ENCODE data around the gene TMIGD3. TPM values are rescaled to one million over a fixed set of nuclear protein-coding genes. Genes with fewer than 3 reads are reported as not detected.
"Not testable (repeated sequence)": the region's sequence is repeated elsewhere in the genome, so short reads cannot be mapped to it uniquely, and the experiment has no call there.

The TMIGD3 gene
- 1.8 TPM for total RNA-seq
- 28.2 TPM for polyA plus RNA-seq
- long read RNA-seq, donor 1, result 0 reads
- long read RNA-seq, donor 2, result 0 reads
- long read RNA-seq, donor 3, result 0 reads
- long read RNA-seq, donor 4, result 0 reads
- long read RNA-seq, donor 5, result 0 reads
- long read RNA-seq, donor 6, result 0 reads
- long read RNA-seq, donor 7, result 0 reads
- long read RNA-seq, donor 8, result 0 reads
- long read RNA-seq, donor 9, partial matches to known transcripts, result 0 of 1 reads
- long read RNA-seq, donor 9, other reads (novel, unspliced or antisense), result 0 of 1 reads
- long read RNA-seq, donor 10, result 0 reads

DNA sequence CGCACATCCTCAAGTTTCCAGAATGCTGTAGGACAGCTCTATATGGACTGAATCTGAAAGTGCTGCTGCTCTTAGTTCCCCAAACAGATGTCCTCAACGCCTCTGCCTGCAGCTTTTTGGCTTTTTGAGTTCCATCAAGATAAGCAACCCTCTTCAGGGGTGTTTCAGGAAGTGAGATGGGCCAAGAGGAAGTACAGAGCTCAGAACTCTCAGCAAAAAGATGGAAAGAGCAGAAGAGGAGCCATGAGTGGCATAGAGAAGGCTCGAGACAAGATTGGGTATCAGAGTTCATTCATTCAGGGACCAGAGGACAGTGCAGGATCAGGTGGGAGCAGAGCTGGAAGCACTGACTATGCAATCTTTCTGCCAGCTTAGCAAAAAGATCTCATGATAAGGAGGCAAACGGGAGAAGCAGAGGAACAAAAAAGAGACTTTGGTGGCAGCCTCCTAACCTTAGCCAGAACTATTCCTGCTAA lies at the start of gene TMIGD3, which contains the start of gene ADORA3:
TMIGD3 (minus strand) TSS at position 49 of the 476 bp plus-strand sequence. CDS start 279 bp downstream, outside the sequence.
ADORA3 (minus strand) TSS at position 49 of the 476 bp plus-strand sequence. CDS start 279 bp downstream, outside the sequence.
- 10% methylated on average over 4 of the region's 4 CpGs for WGBS
- peak within 1 kb of the TSS; percentile 62 to 76 for H3K27ac ChIP-seq (ENCODE audit: low read depth in 1 of 2, low read length in 1 of 2)
- no peaks in the 10 kb centered on the region for H3K27me3 ChIP-seq (ENCODE audit: control insufficient read depth in 2 of 2, insufficient read depth in 1 of 2, low read length in 1 of 2)
- peak in 3 of 9 donors; percentile 42 to 76 (median 54) for DNase-seq (ENCODE audit: low read depth in 6 of 9, low spot score in 9 of 9)
- H3K9me3 ChIP-seq (ENCODE audit: control insufficient read depth in 2 of 2, insufficient read depth in 1 of 2, low read length in 1 of 2), result no peaks in the 10 kb centered on the region
- peaks cover 23 to 58% of the 10 kb centered on the region in 2 donors for H3K4me1 ChIP-seq (ENCODE audit: control insufficient read depth in 2 of 2, insufficient read depth in 2 of 2, low read length in 2 of 2)
- no peak within 1 kb of the TSS for H3K4me3 ChIP-seq (ENCODE audit: low read length in 2 of 2)
- no peaks in the 10 kb centered on the region for H3K36me3 ChIP-seq (ENCODE audit: control insufficient read depth in 2 of 2, insufficient read depth in 2 of 2, low read length in 1 of 2)

GRCh38 chr1:111553196-111553595 lies 49.8 kb upstream of the TMIGD3 start:
- no peak for DNase-seq (ENCODE audit: low read depth in 6 of 9, low spot score in 9 of 9)
- Histone ChIP-seq H3K4me1 (ENCODE audit: control insufficient read depth in 2 of 2, insufficient read depth in 2 of 2, low read length in 2 of 2) (no peaks in the 10 kb centered on the region), H3K9me3 (ENCODE audit: control insufficient read depth in 2 of 2, insufficient read depth in 1 of 2, low read length in 1 of 2) (no peaks in the 10 kb centered on the region), H3K4me3 (ENCODE audit: low read length in 2 of 2) (no peak overlapping the region), H3K27me3 (ENCODE audit: control insufficient read depth in 2 of 2, insufficient read depth in 1 of 2, low read length in 1 of 2) (no peaks in the 10 kb centered on the region), H3K36me3 (ENCODE audit: control insufficient read depth in 2 of 2, insufficient read depth in 2 of 2, low read length in 1 of 2) (no peaks in the 10 kb centered on the region), H3K27ac (ENCODE audit: low read depth in 1 of 2, low read length in 1 of 2) (no peak overlapping the region)
- 95% methylated on average over 3 of the region's 3 CpGs for WGBS

GRCh38 chr1:111552587-111552986 lies 49.2 kb upstream of the TMIGD3 start:
- H3K9me3 ChIP-seq (ENCODE audit: control insufficient read depth in 2 of 2, insufficient read depth in 1 of 2, low read length in 1 of 2), result no peaks in the 10 kb centered on the region
- H3K36me3 ChIP-seq (ENCODE audit: control insufficient read depth in 2 of 2, insufficient read depth in 2 of 2, low read length in 1 of 2), result no peaks in the 10 kb centered on the region
- H3K4me3 ChIP-seq (ENCODE audit: low read length in 2 of 2), result no peak overlapping the region
- DNase-seq (ENCODE audit: low read depth in 6 of 9, low spot score in 9 of 9), result no peak
- H3K27ac ChIP-seq (ENCODE audit: low read depth in 1 of 2, low read length in 1 of 2), result no peak overlapping the region
- H3K4me1 ChIP-seq (ENCODE audit: control insufficient read depth in 2 of 2, insufficient read depth in 2 of 2, low read length in 2 of 2), result no peaks in the 10 kb centered on the region
- no peaks in the 10 kb centered on the region for H3K27me3 ChIP-seq (ENCODE audit: control insufficient read depth in 2 of 2, insufficient read depth in 1 of 2, low read length in 1 of 2)

- DNase-seq (ENCODE audit: low read depth in 6 of 9, low spot score in 9 of 9), result no peak
- no peaks in the 10 kb centered on the region for H3K9me3 ChIP-seq (ENCODE audit: control insufficient read depth in 2 of 2, insufficient read depth in 1 of 2, low read length in 1 of 2)
- H3K4me3 ChIP-seq (ENCODE audit: low read length in 2 of 2), result no peak overlapping the region
- H3K27me3 ChIP-seq (ENCODE audit: control insufficient read depth in 2 of 2, insufficient read depth in 1 of 2, low read length in 1 of 2), result no peaks in the 10 kb centered on the region
- no peaks in the 10 kb centered on the region for H3K36me3 ChIP-seq (ENCODE audit: control insufficient read depth in 2 of 2, insufficient read depth in 2 of 2, low read length in 1 of 2)
- H3K27ac ChIP-seq (ENCODE audit: low read depth in 1 of 2, low read length in 1 of 2), result no peak overlapping the region
- H3K4me1 ChIP-seq (ENCODE audit: control insufficient read depth in 2 of 2, insufficient read depth in 2 of 2, low read length in 2 of 2), result no peaks in the 10 kb centered on the region
- WGBS, result 85% methylated on average over 8 of the region's 8 CpGs
These were observed 48.4 kb upstream of the TMIGD3 start for GRCh38 chr1:111551623-111552411.

- H3K27me3 ChIP-seq (ENCODE audit: control insufficient read depth in 2 of 2, insufficient read depth in 1 of 2, low read length in 1 of 2); H3K36me3 ChIP-seq (ENCODE audit: control insufficient read depth in 2 of 2, insufficient read depth in 2 of 2, low read length in 1 of 2); H3K4me1 ChIP-seq (ENCODE audit: control insufficient read depth in 2 of 2, insufficient read depth in 2 of 2, low read length in 2 of 2); DNase-seq (ENCODE audit: low read depth in 6 of 9, low spot score in 9 of 9); H3K27ac ChIP-seq (ENCODE audit: low read depth in 1 of 2, low read length in 1 of 2); H3K9me3 ChIP-seq (ENCODE audit: control insufficient read depth in 2 of 2, insufficient read depth in 1 of 2, low read length in 1 of 2); H3K4me3 ChIP-seq (ENCODE audit: low read length in 2 of 2): not testable (repeated sequence)
- 98% methylated on average over 1 of the region's 1 CpG for WGBS
These were observed 44.4 kb upstream of the TMIGD3 start for GRCh38 chr1:111547786-111548185.

DNA sequence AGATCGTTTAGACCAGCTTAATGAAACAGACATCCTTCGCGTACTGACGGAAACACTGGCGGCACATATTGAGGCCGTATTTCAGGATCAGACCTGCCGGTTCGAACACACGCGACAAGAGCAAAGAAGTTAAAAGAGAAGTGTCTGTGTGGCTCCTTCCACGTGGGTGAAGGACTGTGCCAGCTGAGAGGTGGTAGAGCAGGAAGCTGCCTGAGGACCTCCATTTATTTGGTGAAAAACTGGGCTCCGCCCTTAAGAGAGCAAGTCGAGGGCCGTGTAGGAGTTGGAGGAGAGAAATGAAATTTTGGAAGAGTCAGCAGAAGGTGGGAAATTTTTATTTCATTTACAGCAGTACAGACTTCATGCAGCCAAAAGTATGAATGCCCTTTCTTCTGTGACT lies 38.8 kb upstream of the TMIGD3 start:
- DNase-seq (ENCODE audit: low read depth in 6 of 9, low spot score in 9 of 9), result no peak
- no peaks in the 10 kb centered on the region for H3K36me3 ChIP-seq (ENCODE audit: control insufficient read depth in 2 of 2, insufficient read depth in 2 of 2, low read length in 1 of 2)
- H3K27ac ChIP-seq (ENCODE audit: low read depth in 1 of 2, low read length in 1 of 2), result no peak overlapping the region
- no peaks in the 10 kb centered on the region for H3K9me3 ChIP-seq (ENCODE audit: control insufficient read depth in 2 of 2, insufficient read depth in 1 of 2, low read length in 1 of 2)
- H3K27me3 ChIP-seq (ENCODE audit: control insufficient read depth in 2 of 2, insufficient read depth in 1 of 2, low read length in 1 of 2), result no peaks in the 10 kb centered on the region
- H3K4me1 ChIP-seq (ENCODE audit: control insufficient read depth in 2 of 2, insufficient read depth in 2 of 2, low read length in 2 of 2), result no peaks in the 10 kb centered on the region
- no peak overlapping the region for H3K4me3 ChIP-seq (ENCODE audit: low read length in 2 of 2)
- WGBS, result 93% methylated on average over 14 of the region's 14 CpGs

DNA sequence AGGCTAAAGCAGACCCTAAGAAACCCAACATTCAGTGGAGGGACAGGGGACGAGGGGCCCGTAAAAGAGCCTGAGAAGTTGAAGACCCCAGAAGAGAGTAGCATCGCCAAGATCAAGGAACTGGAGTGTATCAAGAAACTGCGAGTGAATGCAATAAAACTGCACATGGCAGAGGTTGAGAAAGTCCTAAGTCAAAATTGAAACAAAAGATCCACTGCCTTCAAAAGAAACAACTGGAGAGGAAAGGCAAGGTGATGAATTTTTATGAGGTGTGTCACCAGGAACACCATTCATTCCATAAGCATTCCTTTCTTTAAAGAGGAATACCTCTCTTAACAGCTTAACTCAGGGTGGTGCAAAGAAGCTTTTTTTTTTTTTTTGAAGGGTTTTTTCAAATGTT lies 38.3 kb upstream of the TMIGD3 start:
- WGBS, result 98% methylated on average over 4 of the region's 4 CpGs

GRCh38 chr1:111540928-111541327 lies 37.5 kb upstream of the TMIGD3 start:
- Histone ChIP-seq H3K9me3 (ENCODE audit: control insufficient read depth in 2 of 2, insufficient read depth in 1 of 2, low read length in 1 of 2) (no peaks in the 10 kb centered on the region), H3K4me3 (ENCODE audit: low read length in 2 of 2) (no peak overlapping the region), H3K27ac (ENCODE audit: low read depth in 1 of 2, low read length in 1 of 2) (no peak overlapping the region), H3K36me3 (ENCODE audit: control insufficient read depth in 2 of 2, insufficient read depth in 2 of 2, low read length in 1 of 2) (no peaks in the 10 kb centered on the region), H3K4me1 (ENCODE audit: control insufficient read depth in 2 of 2, insufficient read depth in 2 of 2, low read length in 2 of 2) (no peaks in the 10 kb centered on the region), H3K27me3 (ENCODE audit: control insufficient read depth in 2 of 2, insufficient read depth in 1 of 2, low read length in 1 of 2) (no peaks in the 10 kb centered on the region)
- WGBS, result 95% methylated on average over 3 of the region's 3 CpGs
- no peak for DNase-seq (ENCODE audit: low read depth in 6 of 9, low spot score in 9 of 9)

More for the DNA sequence above, 38.3 kb upstream of the TMIGD3 start:
- Histone ChIP-seq H3K4me1 (ENCODE audit: control insufficient read depth in 2 of 2, insufficient read depth in 2 of 2, low read length in 2 of 2) (no peaks in the 10 kb centered on the region), H3K36me3 (ENCODE audit: control insufficient read depth in 2 of 2, insufficient read depth in 2 of 2, low read length in 1 of 2) (no peaks in the 10 kb centered on the region), H3K9me3 (ENCODE audit: control insufficient read depth in 2 of 2, insufficient read depth in 1 of 2, low read length in 1 of 2) (no peaks in the 10 kb centered on the region), H3K27me3 (ENCODE audit: control insufficient read depth in 2 of 2, insufficient read depth in 1 of 2, low read length in 1 of 2) (no peaks in the 10 kb centered on the region), H3K27ac (ENCODE audit: low read depth in 1 of 2, low read length in 1 of 2) (no peak overlapping the region), H3K4me3 (ENCODE audit: low read length in 2 of 2) (no peak overlapping the region)
- no peak for DNase-seq (ENCODE audit: low read depth in 6 of 9, low spot score in 9 of 9)

DNA sequence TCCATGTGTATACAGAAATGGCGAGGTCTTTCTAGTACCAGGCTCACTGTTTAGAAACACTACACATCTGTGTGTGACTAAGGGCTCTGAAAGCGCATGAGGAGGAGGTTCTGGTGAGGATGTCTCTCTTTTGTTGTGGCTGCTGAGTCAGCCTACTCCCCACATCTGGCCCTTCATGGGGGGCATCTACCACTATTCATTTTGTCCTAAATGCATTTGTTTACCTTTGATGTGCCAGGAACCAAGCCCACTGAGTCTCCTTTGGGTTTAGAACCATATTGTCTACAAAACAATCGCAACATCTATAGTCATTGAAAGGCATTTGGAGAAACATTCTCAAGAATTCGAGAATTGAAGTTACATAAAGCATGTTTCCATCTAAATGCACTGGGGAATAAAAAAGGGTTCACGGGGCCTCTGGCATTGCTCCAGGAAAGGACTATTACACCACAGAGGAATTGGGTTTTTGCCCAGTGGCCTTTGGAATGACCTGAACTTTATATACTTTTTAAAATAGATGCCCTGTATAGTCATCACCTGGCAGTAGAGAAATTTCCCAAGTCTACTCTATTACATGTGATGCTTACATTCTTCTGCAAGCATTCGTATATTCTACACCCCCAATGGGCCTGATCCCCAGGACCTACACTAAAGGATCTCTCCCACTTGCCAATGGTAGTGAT lies 35.1 kb upstream of the TMIGD3 start:
- Histone ChIP-seq H3K36me3 (ENCODE audit: control insufficient read depth in 2 of 2, insufficient read depth in 2 of 2, low read length in 1 of 2) (no peaks in the 10 kb centered on the region), H3K9me3 (ENCODE audit: control insufficient read depth in 2 of 2, insufficient read depth in 1 of 2, low read length in 1 of 2) (no peaks in the 10 kb centered on the region), H3K27ac (ENCODE audit: low read depth in 1 of 2, low read length in 1 of 2) (no peak overlapping the region), H3K4me1 (ENCODE audit: control insufficient read depth in 2 of 2, insufficient read depth in 2 of 2, low read length in 2 of 2) (no peaks in the 10 kb centered on the region), H3K27me3 (ENCODE audit: control insufficient read depth in 2 of 2, insufficient read depth in 1 of 2, low read length in 1 of 2) (no peaks in the 10 kb centered on the region), H3K4me3 (ENCODE audit: low read length in 2 of 2) (no peak overlapping the region)
- 78% methylated on average over 6 of the region's 6 CpGs for WGBS
- peak in 1 of 9 donors; percentile 33 for DNase-seq (ENCODE audit: low read depth in 6 of 9, low spot score in 9 of 9)
